HEK293 (cell line): ENCODE measurements around the gene MRPL55.

Experiments used
- FEZF1 ChIP-seq: fragments of 450-650 bp; formaldehyde crosslinking; IDR thresholded peaks from 2 replicates; pipeline ENCODE4 v1.5.1; 2016; ENCODE audit warnings: missing biosample characterization, missing genetic modification characterization
- GLI2 ChIP-seq: fragments of 450-650 bp; formaldehyde crosslinking; IDR thresholded peaks from 2 replicates; pipeline ENCODE4; 2017; ENCODE audit warnings: missing biosample characterization, missing genetic modification characterization, low read depth, borderline replicate concordance
- IKZF3 ChIP-seq: fragments of 450-650 bp; IDR thresholded peaks from 2 replicates; pipeline ENCODE4 v1.5.0; 2018; ENCODE audit warnings: missing biosample characterization, mild to moderate bottlenecking, missing genetic modification characterization, moderate library complexity
- INSM2 ChIP-seq: fragments of 450-650 bp; formaldehyde crosslinking; IDR thresholded peaks from 2 replicates; pipeline ENCODE4 v1.5.1; 2016; ENCODE audit warnings: missing biosample characterization, missing genetic modification characterization
- KLF1 ChIP-seq: fragments of 450-650 bp; formaldehyde crosslinking; IDR thresholded peaks from 2 replicates; pipeline ENCODE4 v1.5.1; 2016; ENCODE audit warnings: missing biosample characterization, missing genetic modification characterization
- KLF7 ChIP-seq: fragments of 450-650 bp; formaldehyde crosslinking; IDR thresholded peaks from 2 replicates; pipeline ENCODE4 v1.5.1; 2016; ENCODE audit warnings: missing biosample characterization, missing genetic modification characterization, borderline replicate concordance
- KLF8 ChIP-seq: fragments of 450-650 bp; formaldehyde crosslinking; IDR thresholded peaks from 2 replicates; pipeline ENCODE4 v1.5.1; 2016; ENCODE audit warnings: missing biosample characterization, missing genetic modification characterization
- MZF1 ChIP-seq: fragments of 450-650 bp; formaldehyde crosslinking; IDR thresholded peaks from 2 replicates; pipeline ENCODE4 v1.5.1; 2017; ENCODE audit warnings: missing biosample characterization, missing genetic modification characterization, borderline replicate concordance
- RBAK ChIP-seq: fragments of 450-650 bp; formaldehyde crosslinking; IDR thresholded peaks from 2 replicates; pipeline ENCODE4 v1.5.1; 2016; ENCODE audit warnings: missing biosample characterization, missing genetic modification characterization
- SP2 ChIP-seq: fragments of 450-650 bp; formaldehyde crosslinking; IDR thresholded peaks from 2 replicates; pipeline ENCODE4 v1.5.1; 2016; ENCODE audit warnings: missing biosample characterization, missing genetic modification characterization
- TSHZ1 ChIP-seq: fragments of 450-650 bp; formaldehyde crosslinking; IDR thresholded peaks from 2 replicates; pipeline ENCODE4 v1.5.1; 2016; ENCODE audit warnings: missing biosample characterization, missing genetic modification characterization, borderline replicate concordance
- WT1 ChIP-seq: fragments of 450-650 bp; formaldehyde crosslinking; IDR thresholded peaks from 2 replicates; pipeline ENCODE4 v1.5.1; 2016; ENCODE audit warnings: missing biosample characterization, missing genetic modification characterization
- ZBTB49 ChIP-seq: fragments of 450-650 bp; formaldehyde crosslinking; IDR thresholded peaks from 2 replicates; pipeline ENCODE4 v1.5.1; 2016; ENCODE audit warnings: missing biosample characterization, missing genetic modification characterization, low read depth
- ZNF175 ChIP-seq: fragments of 450-650 bp; formaldehyde crosslinking; IDR thresholded peaks from 2 replicates; pipeline ENCODE4 v1.5.1; 2016; ENCODE audit warnings: missing biosample characterization, missing genetic modification characterization
- ZNF214 ChIP-seq: fragments of 450-650 bp; formaldehyde crosslinking; IDR thresholded peaks from 2 replicates; pipeline ENCODE4 v1.5.1; 2017; ENCODE audit warnings: missing biosample characterization, mild to moderate bottlenecking, missing genetic modification characterization, borderline replicate concordance
- ZNF274 ChIP-seq, 2 experiments: fragments of 200-500 bp in 1 of 2; fragments of 450-650 bp in 1 of 2; sonication (Bioruptor generic) in 1 of 2; formaldehyde crosslinking in 1 of 2; IDR thresholded peaks; 2 replicates each; pipeline versions ENCODE4 v1.5.1 to v1.6.1; 2014 to 2016; ENCODE audit warnings: borderline replicate concordance in 1 of 2, inconsistent platforms in 1 of 2, low read length in 1 of 2, missing biosample characterization in 1 of 2, missing genetic modification characterization in 1 of 2
- ZNF324 ChIP-seq: fragments of 450-650 bp; formaldehyde crosslinking; IDR thresholded peaks from 2 replicates; pipeline ENCODE4 v1.5.1; 2016; ENCODE audit warnings: missing biosample characterization, missing genetic modification characterization
- ZNF510 ChIP-seq: fragments of 450-650 bp; formaldehyde crosslinking; IDR thresholded peaks from 2 replicates; pipeline ENCODE4 v1.5.1; 2018; ENCODE audit warnings: mild to moderate bottlenecking, missing genetic modification characterization, missing biosample characterization; ENCODE audit not compliant: insufficient replicate concordance
- ZNF518A ChIP-seq: fragments of 450-650 bp; formaldehyde crosslinking; conservative IDR thresholded peaks from 2 replicates; pipeline ENCODE4 v1.5.1; 2016; ENCODE audit warnings: low read depth, missing biosample characterization, missing genetic modification characterization
- ZNF530 ChIP-seq: fragments of 450-650 bp; formaldehyde crosslinking; IDR thresholded peaks from 2 replicates; pipeline ENCODE4 v1.5.1; 2016; ENCODE audit warnings: low read depth, missing biosample characterization, missing genetic modification characterization
- ZNF610 ChIP-seq: fragments of 450-650 bp; formaldehyde crosslinking; IDR thresholded peaks from 2 replicates; pipeline ENCODE4 v1.5.1; 2016; ENCODE audit warnings: missing biosample characterization, missing genetic modification characterization, borderline replicate concordance
- ZNF623 ChIP-seq: fragments of 450-650 bp; formaldehyde crosslinking; IDR thresholded peaks from 2 replicates; pipeline ENCODE4 v1.5.1; 2016; ENCODE audit warnings: missing biosample characterization, missing genetic modification characterization
- ZNF626 ChIP-seq: fragments of 450-650 bp; sonication (Bioruptor Pico); formaldehyde crosslinking; IDR thresholded peaks from 2 replicates; pipeline ENCODE4 v1.5.1; 2018; ENCODE audit warnings: missing biosample characterization, missing genetic modification characterization, inconsistent platforms
- ZNF639 ChIP-seq: fragments of 450-650 bp; formaldehyde crosslinking; IDR thresholded peaks from 2 replicates; pipeline ENCODE4 v1.5.1; 2016; ENCODE audit warnings: missing biosample characterization, missing genetic modification characterization
- ZSCAN30 ChIP-seq: fragments of 450-650 bp; IDR thresholded peaks from 2 replicates; pipeline ENCODE4 v1.5.1; 2018; ENCODE audit warnings: missing biosample characterization, mild to moderate bottlenecking, missing genetic modification characterization, moderate library complexity
- ZXDB ChIP-seq: fragments of 450-650 bp; formaldehyde crosslinking; IDR thresholded peaks from 2 replicates; pipeline ENCODE4 v1.5.1; 2016; ENCODE audit warnings: missing biosample characterization, missing genetic modification characterization

Gene MRPL55

GRCh38 chr1:228118040-228118439, 8.9 kb upstream of the MRPL55 start (continued):
- no peak for TF ChIP-seq ZNF639 (tag by site-specific recombination)
- no peak for TF ChIP-seq ZNF274 (IDR thresholded peaks at IDR 0.05; ENCODE audit: low read length)
- no peak for TF ChIP-seq ZNF274 (tag by site-specific recombination; IDR thresholded peaks at IDR 0.05; ENCODE audit: borderline replicate concordance)
- no peak for TF ChIP-seq ZNF324 (tag by site-specific recombination)
- peak; percentile 81 for TF ChIP-seq ZNF610 (tag by site-specific recombination)
- no peak for TF ChIP-seq ZNF175 (tag by site-specific recombination)
- TF ChIP-seq ZSCAN30 (tag by site-specific recombination) = no peak
- TF ChIP-seq MZF1 (tag by site-specific recombination) = no peak
- no peak for TF ChIP-seq WT1 (tag by site-specific recombination)
- peak; percentile 84 for TF ChIP-seq ZNF510
- TF ChIP-seq ZNF626 (tag by site-specific recombination) = peak; percentile 97
- no peak for TF ChIP-seq IKZF3 (tag by site-specific recombination)
- no peak for TF ChIP-seq KLF7 (tag by site-specific recombination)
- no peak for TF ChIP-seq ZNF623 (tag by site-specific recombination)
- TF ChIP-seq GLI2 (tag by site-specific recombination) = no peak
- peak; percentile 49; the same call in 1 of the 2 replicates for TF ChIP-seq ZNF214 (tag by site-specific recombination)
- TF ChIP-seq RBAK = no peak
- TF ChIP-seq KLF8 = peak; percentile 23; the same call in 1 of the 2 replicates
- peak; percentile 73 for TF ChIP-seq ZNF518A
- peak; percentile 48; the same call in 1 of the 2 replicates for TF ChIP-seq ZXDB (tag by site-specific recombination)
- TF ChIP-seq FEZF1 (tag by site-specific recombination) = no peak
- no peak for TF ChIP-seq ZBTB49 (tag by site-specific recombination)
- no peak for TF ChIP-seq ZNF530
- no peak for TF ChIP-seq SP2 (tag by site-specific recombination)
- TF ChIP-seq KLF1 (tag by site-specific recombination) = no peak
- TF ChIP-seq TSHZ1 (tag by site-specific recombination) = 0 out of 2 replicates have a peak, but pooled peaks have one; percentile 7
- no peak for TF ChIP-seq INSM2 (tag by site-specific recombination)
